ENCODE measurements around the gene RXRA. TPM values are rescaled to one million over a fixed set of nuclear protein-coding genes. Genes with fewer than 3 reads are reported as not detected.

RXRA gene
- total RNA-seq, 1 donor from 2014 or later: 33.4 TPM

- Mint-ChIP-seq H3K9me3 (ENCODE audit: unreplicated experiment) (no peaks in the 10 kb centered on the region), H3K36me3 (ENCODE audit: low read depth, unreplicated experiment) (no peaks in the 10 kb centered on the region), H3K27me3 (ENCODE audit: low read depth, unreplicated experiment) (no peaks in the 10 kb centered on the region), H3K4me3 (ENCODE audit: unreplicated experiment) (peak overlapping the region; percentile 89), H3K27ac (ENCODE audit: unreplicated experiment) (no peak overlapping the region), H3K4me1 (ENCODE audit: low read depth, unreplicated experiment) (peaks cover 16% of the 10 kb centered on the region)
- Histone ChIP-seq H4K20me1 (ENCODE audit: insufficient read depth, low read length) (peaks cover 71% of the 10 kb centered on the region), H3K27ac (ENCODE audit: low read depth, low read length) (peak overlapping the region; percentile 19), H3K4me2 (ENCODE audit: low read length) (peak overlapping the region; percentile 97), H3K79me2 (ENCODE audit: insufficient read depth, low read length) (peaks cover 73% of the 10 kb centered on the region), H3K36me3 (ENCODE audit: insufficient read depth, low read length) (no peaks in the 10 kb centered on the region), H2AFZ (ENCODE audit: low read depth, low read length) (no peak overlapping the region), H3K4me3 (ENCODE audit: insufficient read depth, low read depth, low read length) (peak overlapping the region; percentile 69), H3K27me3 (ENCODE audit: insufficient read depth, low read length) (no peaks in the 10 kb centered on the region), H3K9me3 (ENCODE audit: insufficient read depth, low read depth, low read length) (no peaks in the 10 kb centered on the region), H3K4me1 (ENCODE audit: insufficient read depth, low read length) (peaks cover 35% of the 10 kb centered on the region), H3K9ac (ENCODE audit: low read length) (peak overlapping the region; percentile 79)
- TF ChIP-seq EZH2 (IDR thresholded peaks at IDR 0.05; ENCODE audit: insufficient read depth, low read length): no peak
- FAIRE-seq (no peak), DNase-seq (ENCODE audit: low read depth) (no peak)
These were observed 2.8 kb downstream of the RXRA start for GRCh38 chr9:134328841-134329575.

- Mint-ChIP-seq H3K36me3 (ENCODE audit: low read depth, unreplicated experiment) (no peaks in the 10 kb centered on the region), H3K27ac (ENCODE audit: unreplicated experiment) (no peak overlapping the region), H3K4me1 (ENCODE audit: low read depth, unreplicated experiment) (peaks cover 11% of the 10 kb centered on the region), H3K4me3 (ENCODE audit: unreplicated experiment) (no peak overlapping the region), H3K27me3 (ENCODE audit: low read depth, unreplicated experiment) (no peaks in the 10 kb centered on the region), H3K9me3 (ENCODE audit: unreplicated experiment) (no peaks in the 10 kb centered on the region)
- H3K4me1 ChIP-seq (ENCODE audit: insufficient read depth, low read length): peaks cover 30% of the 10 kb centered on the region
- no peak overlapping the region for H3K4me3 ChIP-seq (ENCODE audit: insufficient read depth, low read depth, low read length)
- H3K9ac ChIP-seq (ENCODE audit: low read length): peak overlapping the region; percentile 14
- no peak overlapping the region for H3K27ac ChIP-seq (ENCODE audit: low read depth, low read length)
- no peak for FAIRE-seq
- H3K79me2 ChIP-seq (ENCODE audit: insufficient read depth, low read length): peaks cover 78% of the 10 kb centered on the region
- H3K36me3 ChIP-seq (ENCODE audit: insufficient read depth, low read length): no peaks in the 10 kb centered on the region
- no peaks in the 10 kb centered on the region for H3K9me3 ChIP-seq (ENCODE audit: insufficient read depth, low read depth, low read length)
- H3K27me3 ChIP-seq (ENCODE audit: insufficient read depth, low read length): no peaks in the 10 kb centered on the region
- peaks cover 76% of the 10 kb centered on the region for H4K20me1 ChIP-seq (ENCODE audit: insufficient read depth, low read length)
- TF ChIP-seq EZH2 (IDR thresholded peaks at IDR 0.05; ENCODE audit: insufficient read depth, low read length): no peak
- TF ChIP-seq, protein P1, sequence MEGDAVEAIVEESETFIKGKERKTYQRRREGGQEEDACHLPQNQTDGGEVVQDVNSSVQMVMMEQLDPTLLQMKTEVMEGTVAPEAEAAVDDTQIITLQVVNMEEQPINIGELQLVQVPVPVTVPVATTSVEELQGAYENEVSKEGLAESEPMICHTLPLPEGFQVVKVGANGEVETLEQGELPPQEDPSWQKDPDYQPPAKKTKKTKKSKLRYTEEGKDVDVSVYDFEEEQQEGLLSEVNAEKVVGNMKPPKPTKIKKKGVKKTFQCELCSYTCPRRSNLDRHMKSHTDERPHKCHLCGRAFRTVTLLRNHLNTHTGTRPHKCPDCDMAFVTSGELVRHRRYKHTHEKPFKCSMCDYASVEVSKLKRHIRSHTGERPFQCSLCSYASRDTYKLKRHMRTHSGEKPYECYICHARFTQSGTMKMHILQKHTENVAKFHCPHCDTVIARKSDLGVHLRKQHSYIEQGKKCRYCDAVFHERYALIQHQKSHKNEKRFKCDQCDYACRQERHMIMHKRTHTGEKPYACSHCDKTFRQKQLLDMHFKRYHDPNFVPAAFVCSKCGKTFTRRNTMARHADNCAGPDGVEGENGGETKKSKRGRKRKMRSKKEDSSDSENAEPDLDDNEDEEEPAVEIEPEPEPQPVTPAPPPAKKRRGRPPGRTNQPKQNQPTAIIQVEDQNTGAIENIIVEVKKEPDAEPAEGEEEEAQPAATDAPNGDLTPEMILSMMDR (IDR thresholded peaks at IDR 0.05; ENCODE audit: insufficient read depth, low read depth, low read length): no peak
- DNase-seq (ENCODE audit: low read depth): no peak
- H3K4me2 ChIP-seq (ENCODE audit: low read length): peak overlapping the region; percentile 97
- no peak overlapping the region for H2AFZ ChIP-seq (ENCODE audit: low read depth, low read length)
These were observed 3.3 kb downstream of the RXRA start for GRCh38 chr9:134329576-134329855.

DNA sequence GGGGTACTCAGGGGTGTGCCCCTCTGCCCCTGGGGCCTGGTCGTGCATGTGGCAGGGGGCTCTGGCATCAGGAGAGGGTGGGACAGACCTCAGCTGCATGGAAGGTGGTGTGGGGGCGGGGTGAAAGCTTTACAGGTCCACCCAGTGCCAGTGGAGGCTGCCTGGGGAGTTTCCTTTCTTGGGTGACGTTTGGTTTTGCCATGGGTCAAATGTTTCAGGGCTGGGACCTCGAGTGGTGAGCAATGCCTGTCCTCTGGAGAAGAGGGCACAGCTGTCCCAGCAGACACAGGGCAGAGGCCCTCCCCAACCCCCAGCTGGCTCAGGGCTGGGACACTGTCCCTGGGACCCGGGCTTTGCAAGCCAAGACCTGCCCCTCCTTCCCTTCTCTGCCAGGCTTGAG is 3.6 kb downstream of the RXRA start:
- FAIRE-seq (no peak), DNase-seq (ENCODE audit: low read depth) (no peak)
- Histone ChIP-seq H4K20me1 (ENCODE audit: insufficient read depth, low read length) (peaks cover 80% of the 10 kb centered on the region), H3K9me3 (ENCODE audit: insufficient read depth, low read depth, low read length) (no peaks in the 10 kb centered on the region), H3K79me2 (ENCODE audit: insufficient read depth, low read length) (peaks cover 81% of the 10 kb centered on the region), H3K4me3 (ENCODE audit: insufficient read depth, low read depth, low read length) (no peak overlapping the region), H3K4me1 (ENCODE audit: insufficient read depth, low read length) (peaks cover 26% of the 10 kb centered on the region), H2AFZ (ENCODE audit: low read depth, low read length) (no peak overlapping the region), H3K27me3 (ENCODE audit: insufficient read depth, low read length) (no peaks in the 10 kb centered on the region), H3K36me3 (ENCODE audit: insufficient read depth, low read length) (no peaks in the 10 kb centered on the region), H3K4me2 (ENCODE audit: low read length) (peak overlapping the region; percentile 97), H3K27ac (ENCODE audit: low read depth, low read length) (no peak overlapping the region), H3K9ac (ENCODE audit: low read length) (no peak overlapping the region)
- Mint-ChIP-seq H3K36me3 (ENCODE audit: low read depth, unreplicated experiment) (no peaks in the 10 kb centered on the region), H3K27me3 (ENCODE audit: low read depth, unreplicated experiment) (no peaks in the 10 kb centered on the region), H3K27ac (ENCODE audit: unreplicated experiment) (no peak overlapping the region), H3K4me3 (ENCODE audit: unreplicated experiment) (no peak overlapping the region), H3K4me1 (ENCODE audit: low read depth, unreplicated experiment) (peaks cover 13% of the 10 kb centered on the region), H3K9me3 (ENCODE audit: unreplicated experiment) (no peaks in the 10 kb centered on the region)
- TF ChIP-seq EZH2 (IDR thresholded peaks at IDR 0.05; ENCODE audit: insufficient read depth, low read length): no peak
- TF ChIP-seq, protein P1 (IDR thresholded peaks at IDR 0.05; ENCODE audit: insufficient read depth, low read depth, low read length): no peak

Data from astrocyte (in vitro differentiated cells and primary cell).